22Rv1 (cell line): ENCODE results near the gene OSBPL3.
A peak's percentile ranks its signal among the peaks of the same experiment; 100 is the strongest.

Experiments used
- H3K27ac ChIP-seq: fragments of 450-650 bp; 2 replicates; pipeline ENCODE4 v1.5.1; 2017
- CTCF ChIP-seq: fragments of 450-650 bp; IDR thresholded peaks from 2 replicates; pipeline ENCODE4 v1.5.1; 2017; ENCODE audit warnings: mild to moderate bottlenecking
- ZFX ChIP-seq: fragments of 450-650 bp; IDR thresholded peaks from 2 replicates; pipeline ENCODE4 v1.6.1; 2017; ENCODE audit warnings: antibody characterized with exemption, borderline replicate concordance

Gene OSBPL3

GRCh38 chr7:24821754-24822054, 158.3 kb downstream of the OSBPL3 start:
- TF ChIP-seq CTCF (no peak), ZFX (no peak)
- H3K27ac ChIP-seq, result peak overlapping the region; percentile 59

GRCh38 chr7:24821045-24821753, 158.8 kb downstream of the OSBPL3 start:
- TF ChIP-seq CTCF (no peak), ZFX (no peak)
- peak overlapping the region; percentile 59 for H3K27ac ChIP-seq

GRCh38 chr7:24820730-24821044, 159.3 kb downstream of the OSBPL3 start:
- H3K27ac ChIP-seq, result peak overlapping the region; percentile 59

GRCh38 chr7:24819916-24820689, 159.9 kb downstream of the OSBPL3 start:
- H3K27ac ChIP-seq, result peak overlapping the region; percentile 59
- no peak for TF ChIP-seq ZFX
- peak; percentile 98 for TF ChIP-seq CTCF

More at GRCh38 chr7:24820730-24821044, 159.3 kb downstream of the OSBPL3 start:
- TF ChIP-seq ZFX (no peak), CTCF (no peak)

- no peak for TF ChIP-seq CTCF
- TF ChIP-seq ZFX, result no peak
- H3K27ac ChIP-seq, result no peak overlapping the region
Measured at GRCh38 chr7:24817339-24817738, 162.6 kb downstream of the OSBPL3 start.

- no peak overlapping the region for H3K27ac ChIP-seq
Measured at GRCh38 chr7:24816868-24817267, 163.1 kb downstream of the OSBPL3 start.

More at GRCh38 chr7:24816868-24817267, 163.1 kb downstream of the OSBPL3 start:
- TF ChIP-seq ZFX (no peak), CTCF (no peak)
